ENCODE data around the gene RNF212.

Gene RNF212

DNA sequence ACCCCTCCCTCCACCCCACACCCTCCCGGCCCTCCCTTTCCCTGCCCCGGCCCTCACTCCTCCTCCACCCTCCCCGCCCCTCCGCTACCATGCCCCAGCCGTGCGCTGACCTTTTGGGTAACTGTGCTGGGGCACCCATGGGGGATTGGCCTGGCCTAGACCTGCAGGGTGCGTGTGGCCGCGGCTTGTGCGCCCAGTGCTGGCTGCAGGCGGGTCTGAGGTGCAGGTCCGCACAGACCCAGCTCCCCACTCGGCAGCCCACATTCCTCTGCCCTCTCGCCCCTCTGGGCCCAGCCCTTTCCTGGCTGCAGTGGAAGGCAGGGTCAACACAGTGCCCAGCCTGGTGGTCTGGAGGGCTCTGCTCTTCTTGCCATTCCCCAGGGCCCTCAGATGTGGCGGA lies 77.3 kb downstream of the RNF212 start:
- in situ Hi-C loops (cut with HindIII; ENCODE audit: low pct_unique_long_range_greater_than_20kb, low sequenced_read_pairs), result no loop called here
- DNase-seq (ENCODE audit: low read depth in 1 of 2, low spot score in 1 of 2), result no peak
- no peak for TF ChIP-seq JUND (IDR thresholded peaks at IDR 0.05; ENCODE audit: low read depth)

DNA sequence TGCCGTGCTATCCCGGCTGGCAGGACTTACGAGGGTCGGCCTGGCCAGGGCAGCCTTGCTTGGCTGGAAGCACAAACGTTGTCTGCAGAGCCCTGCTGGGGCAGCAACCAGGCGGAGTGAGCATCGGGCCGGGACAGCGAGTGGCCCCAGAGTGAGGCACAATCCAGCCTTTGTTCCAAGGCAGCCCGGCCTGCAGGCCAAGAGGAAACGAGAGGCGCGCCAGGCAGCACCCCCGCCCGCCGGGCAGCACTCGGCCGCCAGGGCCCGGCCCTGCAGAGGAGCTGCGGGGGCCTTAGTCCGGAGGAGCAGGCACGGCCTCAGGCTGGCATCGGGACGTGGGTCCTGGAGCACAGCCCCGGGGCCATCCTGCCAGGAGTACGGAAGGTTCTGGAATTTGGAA lies 77.9 kb downstream of the RNF212 start:
- TF ChIP-seq JUND (IDR thresholded peaks at IDR 0.05; ENCODE audit: low read depth), result no peak
- DNase-seq (ENCODE audit: low read depth in 1 of 2, low spot score in 1 of 2), result no peak
- in situ Hi-C loops (cut with HindIII; ENCODE audit: low pct_unique_long_range_greater_than_20kb, low sequenced_read_pairs), result no loop called here

DNA sequence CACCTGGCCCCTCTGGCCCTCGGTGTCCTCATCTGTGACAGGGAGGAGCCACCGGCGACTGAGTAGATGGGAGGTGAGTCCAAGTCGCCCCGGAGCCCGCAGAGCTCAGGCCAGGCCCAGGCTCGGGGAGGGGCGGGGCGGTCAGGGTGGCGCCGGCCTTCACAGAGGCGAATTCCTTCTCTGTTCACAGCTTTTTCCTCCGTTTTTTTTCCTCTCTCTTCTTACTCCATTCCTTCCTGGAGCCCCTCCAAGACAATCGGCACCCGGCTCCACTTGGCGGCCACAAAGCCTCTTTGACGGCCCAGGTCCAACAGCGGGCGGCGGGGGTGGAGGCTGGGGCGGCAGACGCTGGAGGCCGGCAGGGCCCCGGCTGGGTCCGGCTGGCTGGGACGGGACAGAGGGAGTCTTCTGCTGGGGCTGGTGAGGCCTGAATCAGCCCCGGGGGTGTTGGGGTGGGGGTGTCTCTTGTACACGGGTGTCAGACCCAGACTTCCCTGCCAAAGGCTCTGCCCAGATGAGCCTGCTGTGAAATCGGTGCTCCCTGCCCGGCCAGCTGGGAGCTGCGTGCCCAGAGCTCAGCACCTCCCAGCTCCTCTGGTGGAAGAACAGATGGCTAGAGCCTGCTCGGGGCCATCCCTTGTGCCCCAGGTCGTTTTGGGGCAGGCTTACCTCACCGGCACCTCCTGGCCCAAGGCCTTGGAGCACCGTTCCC lies 79.4 kb downstream of the RNF212 start:
- in situ Hi-C loops (cut with HindIII; ENCODE audit: low pct_unique_long_range_greater_than_20kb, low sequenced_read_pairs), result no loop called here
- no peak for TF ChIP-seq JUND (IDR thresholded peaks at IDR 0.05; ENCODE audit: low read depth)
- DNase-seq (ENCODE audit: low read depth in 1 of 2, low spot score in 1 of 2), result no peak

DNA sequence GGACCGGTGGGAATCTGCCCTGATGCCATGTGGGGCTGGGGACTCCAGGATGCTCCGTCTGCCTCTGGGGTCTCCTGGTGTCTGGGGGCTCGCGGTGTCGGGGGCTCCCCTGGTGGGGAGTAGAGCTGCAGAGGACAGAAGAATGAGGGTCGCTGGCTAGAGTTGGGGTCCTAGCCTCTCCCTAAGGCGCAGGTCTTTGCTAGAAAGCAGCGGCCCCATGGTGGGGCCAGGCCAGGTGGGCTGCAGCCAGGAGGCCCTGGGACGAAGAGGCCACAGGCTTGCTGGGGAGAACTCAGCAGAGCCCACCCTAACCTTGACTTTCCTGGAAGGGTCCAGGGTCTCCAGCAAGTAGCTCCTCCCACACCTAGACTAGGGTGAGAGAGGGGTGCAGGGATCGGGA lies 80.5 kb downstream of the RNF212 start:
- DNase-seq (ENCODE audit: low read depth in 1 of 2, low spot score in 1 of 2), result no peak

DNA sequence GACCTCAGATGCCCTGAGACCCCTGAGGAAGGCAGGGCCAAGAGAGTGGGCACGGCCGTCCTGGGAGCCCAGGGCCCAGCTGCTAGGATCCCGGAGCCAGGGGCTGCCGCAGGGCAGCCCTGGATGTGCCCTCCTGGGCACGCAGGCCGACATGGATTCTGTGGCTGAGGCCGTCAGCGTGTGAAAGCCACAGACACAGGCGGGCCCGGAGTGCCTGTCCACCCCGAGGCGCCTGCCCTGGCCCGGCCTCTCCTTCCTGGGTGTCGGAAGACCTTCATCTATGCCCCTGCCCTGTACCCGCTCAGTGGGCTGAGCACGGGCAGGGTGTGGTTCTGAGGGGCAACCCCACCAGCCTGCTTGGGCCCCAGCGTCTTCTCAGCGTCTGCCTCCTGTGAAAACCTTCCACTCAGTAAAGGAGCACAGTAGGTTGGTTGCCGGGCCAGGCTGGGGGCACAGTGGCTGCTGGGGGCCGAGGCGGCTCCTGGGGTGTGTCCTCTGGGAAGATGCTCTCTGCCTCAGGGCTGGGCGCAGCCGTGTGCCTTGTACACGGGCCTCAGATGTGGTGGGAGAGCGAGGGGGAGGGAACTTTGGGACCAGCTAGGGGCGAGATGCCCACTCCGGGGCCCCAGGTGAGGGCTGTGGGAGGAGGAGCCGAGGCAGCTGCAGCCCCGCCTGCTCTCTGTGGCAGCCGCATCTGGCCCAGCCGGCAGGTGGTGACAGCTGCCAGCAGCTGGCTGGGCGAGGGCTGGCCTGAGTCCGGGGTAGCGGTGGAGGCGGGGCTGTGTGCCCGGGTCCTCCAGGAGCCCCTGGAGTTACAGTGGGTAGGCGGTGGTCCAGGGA lies 81.2 kb downstream of the RNF212 start:
- peak in 1 of 2 experiments; percentile 31 for DNase-seq (ENCODE audit: low read depth in 1 of 2, low spot score in 1 of 2)
- no peak for TF ChIP-seq JUND (IDR thresholded peaks at IDR 0.05; ENCODE audit: low read depth)
- in situ Hi-C loops (cut with HindIII; ENCODE audit: low pct_unique_long_range_greater_than_20kb, low sequenced_read_pairs), result no loop called here

More for the DNA sequence above, 80.5 kb downstream of the RNF212 start:
- no peak for TF ChIP-seq JUND (IDR thresholded peaks at IDR 0.05; ENCODE audit: low read depth)
- in situ Hi-C loops (cut with HindIII; ENCODE audit: low pct_unique_long_range_greater_than_20kb, low sequenced_read_pairs), result no loop called here

DNA sequence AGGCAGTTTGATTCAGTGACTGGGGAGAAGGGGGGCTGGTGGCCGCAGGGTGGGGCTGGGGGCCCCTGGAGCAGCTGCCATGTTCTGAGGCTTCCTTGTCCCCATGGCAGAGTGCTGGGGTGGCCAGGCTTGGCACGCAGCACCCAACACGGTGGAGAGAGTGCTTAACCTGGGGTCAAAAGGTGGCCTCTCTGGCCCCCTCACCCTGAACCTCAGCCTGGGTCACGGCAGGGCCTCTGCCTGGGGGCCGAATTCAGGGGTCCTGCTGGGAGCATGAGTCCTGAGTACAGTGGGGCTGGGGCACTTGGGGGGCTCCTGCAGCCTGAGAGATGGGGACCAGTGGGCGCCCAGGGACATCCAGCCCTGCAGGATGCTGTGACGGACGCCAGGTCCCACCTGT lies 82.0 kb downstream of the RNF212 start:
- no peak for TF ChIP-seq JUND (IDR thresholded peaks at IDR 0.05; ENCODE audit: low read depth)
- DNase-seq (ENCODE audit: low read depth in 1 of 2, low spot score in 1 of 2), result no peak
- in situ Hi-C loops (cut with HindIII; ENCODE audit: low pct_unique_long_range_greater_than_20kb, low sequenced_read_pairs), result no loop called here

DNA sequence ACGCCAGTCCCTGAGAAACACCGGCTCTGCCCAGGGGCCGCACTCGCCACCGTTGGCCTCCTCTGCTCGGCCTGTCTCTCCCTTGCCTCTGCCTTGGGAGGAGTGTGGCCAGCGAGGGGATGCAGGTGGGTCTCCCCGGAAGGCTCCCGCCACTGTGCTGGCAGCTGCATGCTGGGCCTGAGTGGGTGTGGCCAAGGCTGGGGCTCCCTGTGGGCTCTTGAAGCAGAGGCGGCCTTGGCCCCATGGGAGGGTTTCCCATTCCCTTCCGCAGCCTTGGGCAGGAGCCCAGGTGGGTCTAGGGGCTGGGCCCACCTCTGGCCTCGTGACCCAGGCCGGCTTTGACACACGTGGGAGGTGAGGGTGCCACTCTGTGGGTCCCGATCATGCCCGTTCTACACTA lies 82.8 kb downstream of the RNF212 start:
- no peak for DNase-seq (ENCODE audit: low read depth in 1 of 2, low spot score in 1 of 2)
- in situ Hi-C loops (cut with HindIII; ENCODE audit: low pct_unique_long_range_greater_than_20kb, low sequenced_read_pairs), result no loop called here
- no peak for TF ChIP-seq JUND (IDR thresholded peaks at IDR 0.05; ENCODE audit: low read depth)

DNA sequence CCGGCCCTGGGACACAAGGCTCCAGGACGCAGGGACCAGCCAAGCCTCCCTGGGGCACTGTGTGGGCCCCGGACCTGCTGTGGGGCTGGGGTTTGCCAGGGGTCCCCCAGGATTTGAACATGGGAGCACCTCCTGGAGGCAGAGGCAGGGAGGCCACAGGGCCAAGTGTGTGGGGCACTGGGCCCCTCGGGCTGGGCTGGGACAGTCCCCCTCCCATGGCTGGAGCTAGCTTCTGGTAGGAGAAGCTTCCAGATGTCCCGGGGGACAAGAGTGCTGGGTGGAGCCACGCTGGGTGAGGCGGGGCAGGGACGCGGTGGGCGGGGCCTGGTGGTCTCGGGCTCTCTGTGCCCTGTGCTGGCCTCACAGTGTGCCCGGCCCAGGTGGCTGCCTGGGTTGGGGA lies 83.3 kb downstream of the RNF212 start:
- in situ Hi-C loops (cut with HindIII; ENCODE audit: low pct_unique_long_range_greater_than_20kb, low sequenced_read_pairs), result no loop called here
- no peak for DNase-seq (ENCODE audit: low read depth in 1 of 2, low spot score in 1 of 2)
- TF ChIP-seq JUND (IDR thresholded peaks at IDR 0.05; ENCODE audit: low read depth), result no peak

DNA sequence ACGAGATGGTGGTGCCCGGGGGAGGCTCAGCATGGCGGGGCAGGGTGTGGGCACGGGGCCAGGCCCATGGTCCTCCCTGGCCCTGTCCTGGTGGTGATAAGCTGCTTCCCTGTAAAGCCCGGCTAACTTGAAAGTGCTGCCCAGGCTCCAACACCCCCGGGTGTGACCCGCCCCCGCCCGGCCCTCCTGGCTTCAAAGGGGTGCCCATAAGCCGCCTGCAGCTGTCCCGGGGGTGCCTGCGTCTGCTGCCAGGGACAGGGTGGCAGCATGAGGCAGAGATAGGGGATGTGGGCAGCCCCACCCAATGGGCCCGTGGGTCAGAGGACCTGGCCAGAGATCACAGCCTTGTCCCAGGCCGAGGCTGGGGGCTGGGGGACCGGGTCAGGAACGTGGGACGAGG lies 83.8 kb downstream of the RNF212 start:
- TF ChIP-seq JUND (IDR thresholded peaks at IDR 0.05; ENCODE audit: low read depth), result no peak
- DNase-seq (ENCODE audit: low read depth in 1 of 2, low spot score in 1 of 2), result no peak
- in situ Hi-C loops (cut with HindIII; ENCODE audit: low pct_unique_long_range_greater_than_20kb, low sequenced_read_pairs), result no loop called here

DNA sequence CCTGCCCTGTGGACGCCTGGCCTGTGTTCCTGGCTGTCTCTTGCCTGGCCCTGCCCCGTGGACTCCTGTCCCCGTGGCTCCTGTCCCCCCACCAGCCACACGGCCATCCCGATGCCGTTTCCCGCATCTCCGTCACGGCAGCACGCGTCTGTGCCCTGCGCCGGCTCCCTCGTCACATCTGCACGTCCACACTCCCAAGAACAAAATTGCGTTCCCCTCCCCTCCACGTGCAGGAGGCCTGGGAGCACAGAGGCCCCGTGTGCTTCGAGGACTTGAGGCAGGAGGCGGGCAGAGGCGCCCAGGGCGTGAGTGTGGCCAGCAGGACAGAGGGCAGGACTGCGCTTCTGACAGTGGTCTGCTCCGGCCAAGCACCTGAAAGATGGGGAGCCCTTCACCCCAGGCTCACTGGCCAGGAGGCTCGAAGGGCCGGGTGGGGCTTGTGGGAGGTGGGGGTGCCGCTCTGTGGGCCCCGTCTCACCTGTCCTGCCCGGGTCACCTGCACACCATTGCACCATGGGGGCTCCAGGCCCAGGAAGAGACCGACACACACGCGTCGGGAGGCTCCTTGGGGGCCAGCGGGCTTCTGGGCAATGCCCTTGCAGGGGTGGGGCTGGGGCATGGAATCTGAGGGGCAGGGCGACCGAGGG lies 84.7 kb downstream of the RNF212 start:
- DNase-seq (ENCODE audit: low read depth in 1 of 2, low spot score in 1 of 2), result no peak
- in situ Hi-C loops (cut with HindIII; ENCODE audit: low pct_unique_long_range_greater_than_20kb, low sequenced_read_pairs), result no loop called here
- no peak for TF ChIP-seq JUND (IDR thresholded peaks at IDR 0.05; ENCODE audit: low read depth)

DNA sequence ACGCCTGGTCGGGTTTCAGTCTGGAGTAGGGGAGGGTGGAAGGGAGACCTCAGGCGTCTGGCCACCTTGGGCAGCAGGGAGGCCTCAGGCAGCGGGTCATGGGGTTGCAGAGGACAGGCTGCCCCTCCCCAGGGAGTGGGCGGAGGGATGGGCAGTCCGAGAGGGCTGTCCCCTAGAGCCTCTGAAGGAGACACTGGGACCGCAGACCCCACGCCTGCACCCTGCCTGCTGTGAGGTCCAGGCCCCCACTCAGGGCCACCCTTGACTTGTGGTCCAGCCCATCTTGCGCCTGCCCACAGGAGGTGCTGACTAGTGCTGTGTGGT lies 85.5 kb downstream of the RNF212 start:
- no peak for TF ChIP-seq JUND (IDR thresholded peaks at IDR 0.05; ENCODE audit: low read depth)
- DNase-seq (ENCODE audit: low read depth in 1 of 2, low spot score in 1 of 2), result no peak
- in situ Hi-C loops (cut with HindIII; ENCODE audit: low pct_unique_long_range_greater_than_20kb, low sequenced_read_pairs), result no loop called here

DNA sequence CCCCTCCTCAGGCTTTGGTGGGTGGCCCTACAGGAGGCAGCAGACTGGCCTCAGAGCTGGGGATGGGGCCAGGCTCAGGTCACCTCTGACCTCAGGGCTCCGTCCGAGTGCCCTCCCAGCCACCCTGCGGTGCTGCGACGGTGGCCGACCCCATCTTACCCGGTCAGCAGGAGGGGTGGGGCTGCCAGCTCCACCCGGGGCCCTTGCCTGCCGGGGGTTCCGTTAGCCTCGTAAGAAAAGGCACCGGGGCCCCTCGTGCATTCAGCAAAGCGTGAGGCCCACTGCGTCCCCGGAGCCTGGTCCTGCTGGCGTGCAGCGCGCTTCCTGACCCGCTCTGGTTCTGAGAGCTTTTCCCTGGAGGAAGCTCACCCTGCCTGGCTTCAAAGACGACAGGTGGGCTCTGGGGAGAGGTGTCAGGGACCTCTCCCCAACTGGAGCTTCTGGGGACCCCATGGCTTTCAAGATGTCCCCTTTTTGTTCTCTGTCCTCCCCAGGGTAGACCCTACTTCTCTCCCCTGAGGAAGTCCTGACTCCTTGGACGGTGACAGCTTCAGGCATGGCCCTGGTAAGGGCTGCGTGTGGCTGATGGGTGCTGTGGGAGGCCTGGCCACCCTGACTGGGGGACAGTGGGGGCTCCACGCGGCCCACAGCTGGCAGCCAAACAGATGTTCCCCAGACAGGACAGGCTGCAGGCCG lies 86.0 kb downstream of the RNF212 start:
- in situ Hi-C loops (cut with HindIII; ENCODE audit: low pct_unique_long_range_greater_than_20kb, low sequenced_read_pairs), result no loop called here
- no peak for TF ChIP-seq JUND (IDR thresholded peaks at IDR 0.05; ENCODE audit: low read depth)
- no peak for DNase-seq (ENCODE audit: low read depth in 1 of 2, low spot score in 1 of 2)

Measured in T47D (cell line).